K562 (cell line): Measurements from ENCODE around the gene SGSM2. TPM values are rescaled to one million over a fixed set of nuclear protein-coding genes. Genes with fewer than 3 reads are reported as not detected.

Source experiments
- CTBP1 ChIP-seq: fragments of 450-650 bp; IDR thresholded peaks from 2 replicates; pipeline ENCODE4 v1.6.1; 2016; ENCODE audit warnings: borderline replicate concordance
- HLTF ChIP-seq: fragments of 450-650 bp; IDR thresholded peaks from 2 replicates; pipeline ENCODE4 v1.6.1; 2016
- HNRNPK ChIP-seq: fragments of 200-400 bp; formaldehyde crosslinking; IDR thresholded peaks from one replicate; pipeline ENCODE4 v1.6.1; 2018; ENCODE audit warnings: mild to moderate bottlenecking, low read depth, low read length; ENCODE audit not compliant: poor library complexity, severe bottlenecking
- LCOR ChIP-seq: sonication (generic); formaldehyde crosslinking; IDR thresholded peaks from 2 replicates; pipeline ENCODE4 v1.8.0; 2022; ENCODE audit warnings: mild to moderate bottlenecking, missing genetic modification reagents
- NBN ChIP-seq: fragments of 450-650 bp; IDR thresholded peaks from 2 replicates; pipeline ENCODE4 v1.6.1; 2016; ENCODE audit warnings: low read depth, mild to moderate bottlenecking
- NCOA4 ChIP-seq: fragments of 450-650 bp; IDR thresholded peaks from 2 replicates; pipeline ENCODE4 v1.6.1; 2018; ENCODE audit warnings: mild to moderate bottlenecking; ENCODE audit not compliant: partially characterized antibody
- NR1H2 ChIP-seq: sonication (generic); formaldehyde crosslinking; IDR thresholded peaks from 2 replicates; pipeline ENCODE4 v1.4.0; 2020; ENCODE audit warnings: mild to moderate bottlenecking, missing genetic modification reagents
- RBBP5 ChIP-seq: fragments of 200-600 bp; sonication (generic); IDR thresholded peaks from 2 replicates; pipeline ENCODE4 v1.6.1; 2012; ENCODE audit warnings: borderline replicate concordance, mild to moderate bottlenecking, low read length, control low read depth, inconsistent platforms; ENCODE audit not compliant: insufficient read depth, poor library complexity, severe bottlenecking
- SIN3B ChIP-seq: fragments of 450-650 bp; IDR thresholded peaks from 2 replicates; pipeline ENCODE4 v1.6.1; 2017; ENCODE audit warnings: low read depth, mild to moderate bottlenecking, moderate library complexity
- SMAD3 ChIP-seq: fragments of 450-650 bp; formaldehyde crosslinking; conservative IDR thresholded peaks from 2 replicates; pipeline ENCODE4 v1.4.0; 2020; ENCODE audit warnings: mild to moderate bottlenecking
- SMAD4 ChIP-seq: fragments of 250-450 bp; sonication (Bioruptor Pico); conservative IDR thresholded peaks from 2 replicates; pipeline ENCODE4 v1.8.0; 2021; ENCODE audit warnings: inconsistent platforms, mild to moderate bottlenecking, moderate library complexity
- TAF1 ChIP-seq: IDR thresholded peaks from 2 replicates; pipeline ENCODE4 v1.6.1; 2011; ENCODE audit warnings: mild to moderate bottlenecking, low read length, moderate library complexity; ENCODE audit not compliant: insufficient read depth, control insufficient read depth, severe bottlenecking; ENCODE audit errors: extremely low read depth
- ZNF224 ChIP-seq: sonication (generic); formaldehyde crosslinking; IDR thresholded peaks from 2 replicates; pipeline ENCODE4 v1.8.0; 2022; ENCODE audit warnings: mild to moderate bottlenecking, missing genetic modification reagents
- ZNF507 ChIP-seq: conservative IDR thresholded peaks from 2 replicates; pipeline ENCODE4 v1.6.1; 2017; ENCODE audit warnings: missing genetic modification characterization, missing compliant biosample characterization
- ZNF707 ChIP-seq: fragments of 250-450 bp; sonication (Bioruptor Pico); conservative IDR thresholded peaks from 2 replicates; pipeline ENCODE4 v1.8.0; 2022; ENCODE audit warnings: inconsistent platforms, mild to moderate bottlenecking, moderate library complexity
- ZNF780A ChIP-seq: fragments of 250-450 bp; sonication (Bioruptor Pico); IDR thresholded peaks from 2 replicates; pipeline ENCODE4 v1.5.0; 2021; ENCODE audit warnings: mild to moderate bottlenecking
- polyA plus RNA-seq, 8 experiments: library from polyadenylated mRNA; depleted of rRNA in 4 of 8; stranded (reverse) in 5 of 8; unstranded in 3 of 8; fragments of >200 nt; fragmentation: Nextera tagmentation in 2 of 8; fragmentation: Illumina TruSeq in 1 of 8; extraction: Ambion mirVana in 2 of 8; extraction: Trizol in 1 of 8; gene quantifications; 2 replicates each; pipeline versions ENCODE4 v1.2.1 to v1.2.3, GENCODE V29; 2011 to 2014; ENCODE audit warnings: inconsistent platforms in 1 of 8, missing spikeins in 1 of 8
- total RNA-seq, 7 experiments: library from RNA; depleted of rRNA in 6 of 7; stranded (reverse); fragments of >200 nt in 6 of 7; fragmentation: Illumina TruSeq in 2 of 7; extraction: Trizol in 2 of 7; gene quantifications; 2 replicates each; pipeline versions ENCODE4 v1.2.1 to v1.2.3, GENCODE V29; 2011 to 2021; ENCODE audit warnings: low replicate concordance in 1 of 7
- TF ChIP-seq, protein P1 (sequence below): fragments of 250-450 bp; sonication (Bioruptor Pico); IDR thresholded peaks from 2 replicates; pipeline ENCODE4 v1.5.0; 2021; ENCODE audit warnings: mild to moderate bottlenecking, moderate library complexity
- TF ChIP-seq, protein P2 (sequence below): IDR thresholded peaks from 2 replicates; pipeline ENCODE4 v1.6.1; 2011; ENCODE audit not compliant: insufficient read length; ENCODE audit errors: extremely low read depth
- TF ChIP-seq, protein P3 (sequence below): fragments of 250-450 bp; sonication (Bioruptor Pico); IDR thresholded peaks from 2 replicates; pipeline ENCODE4 v1.8.0; 2021; ENCODE audit warnings: borderline replicate concordance, mild to moderate bottlenecking, moderate library complexity; ENCODE audit not compliant: poor library complexity, severe bottlenecking
- TF ChIP-seq, protein P4 (sequence below), 2 experiments: fragments of 250-450 bp in 1 of 2; fragments of 450-650 bp in 1 of 2; sonication (Bioruptor Pico) in 1 of 2; IDR thresholded peaks; 2 replicates each; pipeline versions ENCODE4 v1.6.1 to v1.8.0; 2016 to 2021; ENCODE audit warnings: mild to moderate bottlenecking in 2 of 2, moderate library complexity in 2 of 2, missing compliant biosample characterization in 1 of 2, missing genetic modification characterization in 1 of 2
- TF ChIP-seq, protein P5 (sequence below): sonication (generic); formaldehyde crosslinking; IDR thresholded peaks from 2 replicates; pipeline ENCODE4 v1.5.0; 2020; ENCODE audit warnings: missing genetic modification reagents

SGSM2 gene
- total and polyA plus RNA-seq, 9 of the 15 experiments (the other 6 are each of a cell fraction or from before 2014, with no cell fraction given): 0.20 to 26.3 (median 14.8) TPM

DNA sequence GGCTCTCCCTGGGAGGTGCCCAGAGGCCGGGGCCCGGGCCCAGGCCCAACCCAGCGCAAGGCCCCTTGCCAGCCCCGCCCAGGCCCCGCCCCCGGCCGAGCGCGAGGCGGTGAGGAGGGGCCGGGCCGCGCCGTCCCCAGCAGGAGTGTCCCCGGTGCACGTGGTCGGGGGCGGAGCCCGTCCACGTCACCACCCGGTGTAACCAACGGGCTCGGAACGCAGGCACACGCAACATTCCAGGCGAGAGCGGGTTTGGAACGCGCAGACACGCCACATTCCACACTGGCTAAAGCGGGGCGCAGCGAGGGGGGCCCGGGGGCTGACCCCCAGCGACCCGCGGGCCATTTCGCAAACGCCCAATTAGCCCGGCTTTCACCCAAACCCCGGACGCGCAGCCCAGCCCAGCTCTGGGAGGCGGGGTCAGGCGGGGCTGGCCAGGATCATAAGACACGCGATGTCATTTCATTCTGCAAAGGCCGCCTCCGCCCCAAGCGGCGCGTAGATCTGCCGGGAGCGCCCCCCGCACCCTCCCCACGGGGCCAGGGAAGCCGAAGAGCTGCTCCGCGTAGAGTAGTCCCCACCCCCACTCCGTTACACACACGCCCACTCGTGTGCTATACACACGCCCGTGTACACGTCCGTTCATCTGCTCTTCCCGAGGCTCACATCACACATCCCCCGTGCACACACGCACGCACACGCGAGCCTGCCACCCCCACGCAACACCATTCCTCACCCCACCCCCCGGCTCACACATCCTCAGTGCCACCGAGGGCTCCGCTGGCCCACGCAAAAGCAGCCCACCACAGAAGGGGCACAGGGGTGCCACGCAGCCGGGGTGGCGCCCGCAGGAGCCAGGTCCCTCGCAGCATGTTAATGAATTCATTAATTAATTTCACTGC lies 62.5 kb downstream of the SGSM2 start (continued):
- TF ChIP-seq, protein P1, sequence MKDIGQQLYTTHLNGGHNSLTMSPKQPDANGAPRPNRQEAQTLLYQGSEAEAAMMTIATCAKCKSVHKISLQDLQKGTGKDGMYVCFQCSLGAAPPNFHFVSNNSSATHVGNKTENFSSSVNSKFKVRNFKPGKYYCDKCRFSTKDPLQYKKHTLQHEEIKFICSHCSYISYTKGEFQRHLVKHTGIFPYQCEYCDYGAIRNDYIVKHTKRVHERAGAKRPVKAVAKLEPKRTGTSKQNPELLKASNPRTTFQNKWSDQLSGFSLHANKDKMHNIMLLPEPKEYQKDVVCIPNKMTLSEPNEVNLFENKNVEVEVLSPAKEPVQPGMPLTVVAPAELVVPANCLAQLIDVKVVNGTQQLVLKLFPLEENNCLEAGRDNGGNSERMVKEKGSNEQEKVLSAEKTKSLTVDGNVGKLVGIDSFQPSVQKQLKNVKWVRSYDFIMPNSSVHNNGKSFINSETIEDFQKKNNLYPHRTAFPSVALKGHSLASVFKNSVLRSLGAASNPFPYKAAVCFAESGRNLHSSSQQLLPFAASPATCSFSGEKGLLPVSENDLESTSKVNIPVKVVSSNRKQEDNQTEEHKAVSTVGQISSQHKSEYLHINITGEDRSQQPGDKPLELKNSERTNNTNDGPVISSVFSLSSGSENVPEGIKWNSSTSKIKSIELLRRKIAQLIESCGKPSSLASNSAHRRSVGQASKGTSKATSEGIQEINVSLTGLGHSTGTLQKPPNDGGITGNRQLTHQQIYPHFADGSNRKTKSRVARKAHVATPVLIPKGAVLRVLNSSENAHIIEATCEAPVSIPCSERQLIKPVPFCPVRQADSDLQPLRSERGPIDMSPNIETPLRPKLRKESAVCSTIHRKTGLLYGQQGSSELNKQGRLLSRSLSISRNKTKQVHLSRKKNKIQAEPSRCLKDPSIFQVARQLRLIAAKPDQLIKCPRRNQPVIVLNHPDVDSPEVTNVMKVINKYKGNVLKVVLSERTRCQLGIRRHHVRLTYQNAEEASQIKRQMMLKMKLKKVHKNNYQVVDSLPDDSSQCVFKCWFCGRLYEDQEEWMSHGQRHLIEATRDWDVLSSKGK (CRISPR knock-in tag): no peak
- TF ChIP-seq ZNF707 (CRISPR knock-in tag): no peak
- TF ChIP-seq, protein P2, sequence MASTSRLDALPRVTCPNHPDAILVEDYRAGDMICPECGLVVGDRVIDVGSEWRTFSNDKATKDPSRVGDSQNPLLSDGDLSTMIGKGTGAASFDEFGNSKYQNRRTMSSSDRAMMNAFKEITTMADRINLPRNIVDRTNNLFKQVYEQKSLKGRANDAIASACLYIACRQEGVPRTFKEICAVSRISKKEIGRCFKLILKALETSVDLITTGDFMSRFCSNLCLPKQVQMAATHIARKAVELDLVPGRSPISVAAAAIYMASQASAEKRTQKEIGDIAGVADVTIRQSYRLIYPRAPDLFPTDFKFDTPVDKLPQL: no peak
- TF ChIP-seq ZNF507 (tag): no peak
- peak; percentile 65 for TF ChIP-seq TAF1
- no peak for TF ChIP-seq ZNF780A
- TF ChIP-seq SMAD4 (CRISPR knock-in tag): 0 out of 2 replicates have a peak, but pooled peaks have one; percentile 19
- TF ChIP-seq, protein P3, sequence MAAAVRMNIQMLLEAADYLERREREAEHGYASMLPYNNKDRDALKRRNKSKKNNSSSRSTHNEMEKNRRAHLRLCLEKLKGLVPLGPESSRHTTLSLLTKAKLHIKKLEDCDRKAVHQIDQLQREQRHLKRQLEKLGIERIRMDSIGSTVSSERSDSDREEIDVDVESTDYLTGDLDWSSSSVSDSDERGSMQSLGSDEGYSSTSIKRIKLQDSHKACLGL (CRISPR knock-in tag): no peak
- no peak for TF ChIP-seq HNRNPK
- no peak for TF ChIP-seq SMAD3
- peak; percentile 46; the same call in 1 of the 2 replicates for TF ChIP-seq CTBP1
- TF ChIP-seq, protein P4, sequence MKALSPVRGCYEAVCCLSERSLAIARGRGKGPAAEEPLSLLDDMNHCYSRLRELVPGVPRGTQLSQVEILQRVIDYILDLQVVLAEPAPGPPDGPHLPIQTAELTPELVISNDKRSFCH (CRISPR knock-in tag; IDR thresholded peaks at IDR 0.05): no peak
- TF ChIP-seq, protein P4 (tag; IDR thresholded peaks at IDR 0.05): no peak
- TF ChIP-seq, protein P5, sequence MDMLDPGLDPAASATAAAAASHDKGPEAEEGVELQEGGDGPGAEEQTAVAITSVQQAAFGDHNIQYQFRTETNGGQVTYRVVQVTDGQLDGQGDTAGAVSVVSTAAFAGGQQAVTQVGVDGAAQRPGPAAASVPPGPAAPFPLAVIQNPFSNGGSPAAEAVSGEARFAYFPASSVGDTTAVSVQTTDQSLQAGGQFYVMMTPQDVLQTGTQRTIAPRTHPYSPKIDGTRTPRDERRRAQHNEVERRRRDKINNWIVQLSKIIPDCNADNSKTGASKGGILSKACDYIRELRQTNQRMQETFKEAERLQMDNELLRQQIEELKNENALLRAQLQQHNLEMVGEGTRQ (CRISPR knock-in tag): peak; percentile 78
- peak; percentile 10 for TF ChIP-seq RBBP5
- TF ChIP-seq ZNF224 (CRISPR knock-in tag): no peak
- peak; percentile 20; the same call in 1 of the 2 replicates for TF ChIP-seq SIN3B
- no peak for TF ChIP-seq NCOA4
- TF ChIP-seq LCOR (CRISPR knock-in tag): peak; percentile 62; the same call in 1 of the 2 replicates
- TF ChIP-seq NBN: no peak
- TF ChIP-seq HLTF: no peak
- TF ChIP-seq NR1H2 (CRISPR knock-in tag): no peak
